NCI-H1417 (cell line): ENCODE data around the gene EML2.
"Not testable (repeated sequence)": the region's sequence is repeated elsewhere in the genome, so short reads cannot be mapped to it uniquely, and the experiment has no call there.

Experiments used
- DNase-seq, 3 experiments: peaks; one replicate each; lab custom pipeline; 2025; lab: John Stamatoyannopoulos, UW

EML2 gene

GRCh38 chr19:45638930-45639729 lies at the start of gene EML2:
EML2 (minus strand) TSS chr19:45639397; CDS start chr19:45639376, 21 bp downstream.
- peak; percentile 11 to 29 (median 21) for DNase-seq

DNA sequence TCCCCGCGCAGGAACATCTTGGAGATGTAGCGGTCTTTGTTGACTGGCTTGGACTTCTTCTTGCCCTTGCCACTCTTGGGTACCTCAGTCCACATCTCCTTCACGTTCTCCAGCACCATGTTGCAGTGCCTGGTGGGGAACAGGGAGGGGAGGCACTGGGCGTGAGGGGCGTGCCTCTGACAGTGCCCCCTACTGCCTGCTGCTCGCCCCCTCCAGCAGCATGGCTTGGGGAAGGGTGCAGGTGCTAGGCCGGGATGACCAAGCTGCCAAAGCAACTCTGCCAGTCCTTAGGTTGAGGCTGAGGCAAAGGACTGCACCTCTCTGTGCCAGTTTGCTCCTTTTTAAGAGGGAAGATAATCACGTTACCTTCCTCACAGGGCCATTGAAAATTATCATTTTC lies 48.4 kb upstream of the EML2 start:
- peak in 1 of 3 experiments; percentile 22 for DNase-seq

DNA sequence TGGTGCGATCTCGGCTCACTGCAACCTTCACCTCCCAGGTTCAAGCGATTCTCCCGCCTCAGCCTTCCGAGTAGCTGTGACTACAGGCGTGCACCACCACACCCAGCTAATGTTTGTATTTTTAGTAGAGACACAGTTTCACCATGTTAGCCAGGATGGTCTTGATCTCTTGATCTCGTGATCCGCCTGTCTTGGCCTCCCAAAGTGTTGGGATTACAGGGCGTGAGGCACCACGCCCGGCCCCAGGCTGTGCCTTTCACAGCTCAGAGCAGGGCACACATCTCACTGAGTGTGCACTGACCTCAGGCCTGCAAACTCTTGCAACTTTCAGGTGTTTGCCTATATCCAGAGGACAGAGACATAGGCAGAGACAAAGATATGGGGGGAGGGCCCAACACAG lies 45.8 kb upstream of the EML2 start:
- DNase-seq: not testable (repeated sequence)

- no peak for DNase-seq
These were observed 43.7 kb upstream of the EML2 start for GRCh38 chr19:45682908-45683307.

DNA sequence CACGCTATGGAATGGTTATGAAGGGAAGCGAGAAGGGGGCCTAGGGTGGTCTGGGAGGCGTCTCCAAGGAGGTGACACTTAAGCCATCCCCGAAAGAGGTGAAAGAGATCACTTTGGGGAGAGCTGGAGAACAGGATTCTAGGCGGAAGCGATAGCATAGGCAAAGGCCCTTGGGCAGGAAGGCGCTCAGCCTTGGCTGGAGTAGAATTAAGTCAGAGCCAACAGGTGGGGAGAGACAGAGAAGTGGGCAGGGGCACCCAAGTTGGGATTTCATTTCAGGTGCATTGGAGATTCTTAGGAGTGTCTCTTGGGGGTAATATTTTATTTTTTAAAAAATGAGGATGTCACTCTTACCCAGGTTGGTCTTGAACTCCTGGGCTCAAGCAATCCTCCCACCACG lies 42.9 kb upstream of the EML2 start:
- no peak for DNase-seq

GRCh38 chr19:45681391-45682015 lies 42.3 kb upstream of the EML2 start:
- DNase-seq: peak; percentile 78 to 86 (median 82)

- peak in 2 of 3 experiments; percentile 50 to 97 for DNase-seq
These were observed 38.4 kb upstream of the EML2 start for GRCh38 chr19:45677351-45678230.

DNA sequence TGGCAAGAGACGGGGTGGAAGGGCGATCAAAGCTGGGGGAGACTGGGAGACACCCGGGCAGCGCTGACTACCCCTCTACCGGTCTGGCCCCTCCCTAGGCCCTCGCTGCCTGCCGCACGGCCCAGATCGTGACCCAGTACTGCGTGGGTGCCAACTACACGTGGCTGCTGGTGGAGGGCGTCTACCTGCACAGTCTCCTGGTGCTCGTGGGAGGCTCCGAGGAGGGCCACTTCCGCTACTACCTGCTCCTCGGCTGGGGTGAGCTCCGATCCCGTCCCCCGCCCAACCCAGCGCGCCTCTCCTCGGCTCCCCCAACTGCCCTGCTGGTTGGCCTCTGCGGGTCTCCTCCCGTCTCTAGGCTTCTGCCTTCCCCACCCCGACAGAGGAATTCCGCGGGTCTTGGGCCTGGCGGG lies 37.7 kb upstream of the EML2 start:
- no peak for DNase-seq

GRCh38 chr19:45674946-45675345 lies 35.7 kb upstream of the EML2 start:
- peak; percentile 6 to 67 (median 29) for DNase-seq

DNA sequence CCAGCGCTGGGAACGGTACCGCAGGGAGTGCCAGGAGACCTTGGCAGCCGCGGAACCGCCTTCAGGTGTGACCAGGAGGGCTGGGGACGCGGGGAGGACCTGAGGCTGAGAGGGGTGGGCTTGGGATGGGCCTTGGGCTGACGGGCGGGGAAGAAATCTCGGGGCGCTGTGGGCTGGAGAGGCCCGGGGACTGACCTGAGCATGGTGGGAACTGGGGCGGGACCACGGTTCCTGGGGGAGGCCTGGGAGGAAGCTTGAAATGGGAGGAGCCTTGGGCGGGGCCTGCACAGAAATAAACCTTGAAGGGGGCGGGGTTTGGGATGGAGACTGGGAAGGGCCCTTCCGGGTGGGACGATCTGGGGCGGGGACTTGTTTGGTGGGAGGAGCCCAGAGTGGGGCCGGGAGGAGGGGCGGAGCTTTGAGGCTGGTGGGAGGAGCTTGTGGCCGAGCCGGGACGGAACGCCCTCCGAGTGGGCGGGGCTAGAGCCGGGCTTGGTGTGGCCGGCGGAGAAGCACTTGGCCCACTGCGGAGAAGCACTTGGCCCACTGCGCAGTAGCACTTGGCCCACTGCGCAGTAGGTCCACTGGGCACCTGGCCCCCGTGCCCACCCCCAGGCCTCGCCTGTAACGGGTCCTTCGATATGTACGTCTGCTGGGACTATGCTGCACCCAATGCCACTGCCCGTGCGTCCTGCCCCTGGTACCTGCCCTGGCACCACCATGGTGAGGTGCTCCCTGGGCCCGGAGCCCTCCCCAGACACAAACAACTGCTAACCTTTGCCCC lies 31.7 kb upstream of the EML2 start:
- peak; percentile 47 to 91 (median 72) for DNase-seq

DNA sequence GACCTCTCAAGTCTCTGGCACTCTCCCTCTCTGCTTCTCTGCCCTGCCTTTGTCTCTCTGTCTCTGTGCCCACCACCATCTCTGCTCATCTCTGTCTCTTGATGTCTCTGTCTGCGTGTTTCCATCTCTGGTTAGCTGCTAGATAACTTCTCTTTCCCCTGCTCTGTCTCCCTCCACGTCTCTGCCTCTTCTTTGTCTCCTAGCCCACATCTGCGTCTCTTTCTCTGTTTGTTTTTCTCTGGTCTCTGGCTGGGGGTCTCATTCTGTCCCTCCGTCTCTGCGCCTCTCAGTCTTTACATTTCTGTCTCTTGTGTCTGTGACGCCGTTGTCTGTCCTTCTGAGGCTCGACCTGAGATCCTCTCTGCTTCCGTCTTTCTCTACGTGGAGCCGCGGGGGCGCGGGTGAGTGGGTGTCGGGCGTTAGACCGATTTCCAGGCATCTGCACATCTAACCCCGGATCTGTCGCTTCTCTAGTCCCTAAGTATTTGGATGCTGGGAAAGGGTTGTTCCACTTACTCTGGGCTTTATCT lies 29.2 kb upstream of the EML2 start:
- no peak for DNase-seq

- DNase-seq: peak; percentile 26 to 47 (median 28)
These were observed 28.6 kb upstream of the EML2 start, which contains the start of gene GIPR for GRCh38 chr19:45667620-45668341. GIPR (plus strand) TSS chr19:45668221; CDS start chr19:45669521, 1,300 bp downstream.

DNA sequence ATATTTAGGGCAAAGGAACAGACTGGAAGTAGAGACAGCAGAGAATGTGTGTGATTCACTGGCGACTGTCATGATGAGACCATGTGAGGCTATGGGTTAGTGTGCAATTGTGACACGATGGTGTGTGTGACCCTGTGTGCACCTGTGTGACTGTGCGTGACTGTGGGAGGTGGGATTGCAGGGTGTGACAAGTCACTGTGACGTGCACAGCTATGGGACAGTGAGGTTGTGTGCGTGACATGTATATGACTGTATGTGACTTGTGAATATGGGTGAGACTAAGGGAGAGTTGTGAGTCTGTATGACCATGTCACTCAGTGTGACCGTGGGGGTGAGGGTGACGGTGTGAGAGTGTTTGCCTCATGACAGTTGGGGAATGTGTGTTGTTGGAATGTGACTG lies 25.4 kb upstream of the EML2 start:
- DNase-seq: no peak

DNA sequence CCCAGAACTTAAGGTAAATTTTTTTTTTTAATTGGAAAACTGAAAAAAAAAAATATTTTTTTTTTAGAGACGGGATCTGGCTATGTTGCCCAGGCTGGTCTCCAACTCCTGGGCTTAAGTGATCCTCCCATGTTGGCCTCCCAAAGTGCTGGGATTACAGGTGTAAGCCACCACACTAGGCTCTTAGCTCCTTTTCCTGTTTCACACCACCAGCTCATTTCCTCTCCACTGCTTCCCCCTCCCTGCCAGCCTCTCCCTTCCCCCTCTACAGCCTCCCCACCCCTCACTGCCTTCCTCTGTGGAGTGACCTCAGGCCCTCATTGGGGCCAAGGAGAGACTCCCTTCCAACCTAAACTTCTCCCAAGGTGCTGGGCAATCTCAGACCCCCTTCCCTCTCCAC lies 24.6 kb upstream of the EML2 start:
- DNase-seq: no peak

- DNase-seq: no peak
These were observed 21.4 kb upstream of the EML2 start for GRCh38 chr19:45660636-45661035.

DNA sequence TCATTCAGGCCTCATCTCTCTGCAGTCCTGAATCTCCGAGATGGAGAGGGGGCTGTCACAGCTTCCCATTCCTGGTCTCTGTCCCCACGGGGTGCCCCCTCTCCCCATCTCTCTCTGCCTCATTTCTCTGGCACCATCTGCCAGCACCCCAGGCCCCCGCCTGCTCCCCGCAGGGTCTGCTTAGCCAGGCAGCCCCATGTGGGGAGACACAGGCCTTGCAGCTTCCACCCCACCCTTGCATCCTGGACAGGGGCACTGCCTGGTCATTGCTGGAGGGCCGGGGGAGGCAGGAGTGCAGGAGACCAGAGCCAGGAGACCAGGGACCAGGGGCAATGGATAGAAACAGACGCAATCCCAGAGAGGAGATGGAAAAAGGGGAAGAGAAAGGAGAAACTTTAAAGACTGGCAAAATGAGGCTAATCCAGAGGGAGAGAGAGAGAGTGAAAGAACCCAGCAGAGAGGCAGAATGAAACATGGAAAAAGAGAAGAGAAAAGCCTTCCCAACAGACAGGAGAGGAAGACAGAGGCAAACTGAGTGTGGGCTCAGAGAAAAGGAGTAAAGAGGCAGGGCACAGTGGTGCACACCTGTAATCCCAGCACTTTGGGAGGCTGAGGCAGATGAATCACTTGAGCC lies 20.0 kb upstream of the EML2 start:
- DNase-seq: no peak

DNA sequence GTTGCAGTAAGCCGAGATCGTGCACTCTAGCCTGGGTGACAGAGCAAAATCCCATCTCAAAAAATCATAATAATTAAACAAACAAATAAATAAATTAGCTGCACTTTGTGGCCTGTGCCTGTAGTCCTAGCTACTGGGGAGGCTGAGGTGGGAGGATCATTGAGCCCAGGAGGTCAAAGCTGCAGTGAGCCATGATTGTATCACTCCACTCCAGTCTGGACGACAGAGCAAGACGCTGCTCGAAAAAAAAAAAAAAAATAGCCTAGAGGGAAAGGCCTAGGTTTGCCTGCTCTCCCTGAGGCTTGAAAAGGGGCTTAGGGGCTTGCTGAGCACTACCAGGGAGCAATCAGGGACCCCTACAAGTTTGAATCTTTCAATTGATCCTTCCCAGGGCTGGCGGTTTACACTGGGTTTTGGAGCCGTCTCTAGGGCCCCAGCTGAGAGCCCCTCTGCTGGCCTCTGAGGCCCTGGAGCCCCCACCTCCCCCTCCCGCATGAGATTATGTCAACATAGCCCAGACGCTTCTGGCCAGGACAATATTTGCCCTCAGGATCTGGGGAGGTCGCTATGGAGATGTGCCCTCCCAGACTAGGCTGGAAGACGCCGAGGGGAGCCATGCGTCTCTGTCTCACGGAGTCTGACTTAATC lies 18.4 kb upstream of the EML2 start:
- peak in 2 of 3 experiments; percentile 77 to 87 for DNase-seq

DNA sequence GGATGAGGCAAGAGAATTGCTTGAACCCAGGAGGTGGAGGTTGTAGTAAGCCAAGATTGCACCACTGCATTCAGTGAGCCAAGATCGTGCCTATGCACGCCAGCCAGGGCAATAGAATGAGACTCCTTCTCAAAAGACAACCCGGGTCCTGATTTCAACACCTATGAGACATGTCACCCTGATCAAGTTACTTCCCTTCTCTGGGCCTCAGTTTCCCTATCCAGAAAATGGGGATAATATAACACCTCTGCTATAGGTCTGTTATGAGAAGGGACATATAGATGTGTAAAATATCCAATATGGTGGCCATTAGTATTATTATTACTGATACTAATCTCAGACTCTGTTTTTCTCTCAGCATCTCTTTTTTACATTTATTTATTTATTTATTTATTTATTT lies 15.9 kb upstream of the EML2 start:
- DNase-seq: no peak

DNA sequence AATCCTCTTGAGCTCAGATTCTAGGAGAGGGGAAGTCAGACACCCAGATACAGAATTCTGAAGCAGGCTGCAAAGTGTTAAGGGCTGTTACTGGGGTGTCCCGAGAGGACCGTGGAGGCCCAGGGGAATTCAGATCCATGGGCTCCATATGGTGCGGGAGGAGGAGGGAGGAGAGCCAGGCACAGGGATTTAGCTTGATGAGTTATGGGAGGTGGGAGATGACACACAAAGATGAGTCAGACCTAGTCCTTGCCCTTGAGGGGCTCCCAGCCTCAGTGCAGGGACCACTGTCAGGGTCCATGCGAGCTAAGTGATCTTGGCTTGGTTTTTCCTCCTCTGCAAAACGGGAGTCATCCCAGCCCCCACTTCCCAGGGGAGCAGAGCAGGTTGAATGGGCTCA lies 14.4 kb upstream of the EML2 start:
- no peak for DNase-seq

DNA sequence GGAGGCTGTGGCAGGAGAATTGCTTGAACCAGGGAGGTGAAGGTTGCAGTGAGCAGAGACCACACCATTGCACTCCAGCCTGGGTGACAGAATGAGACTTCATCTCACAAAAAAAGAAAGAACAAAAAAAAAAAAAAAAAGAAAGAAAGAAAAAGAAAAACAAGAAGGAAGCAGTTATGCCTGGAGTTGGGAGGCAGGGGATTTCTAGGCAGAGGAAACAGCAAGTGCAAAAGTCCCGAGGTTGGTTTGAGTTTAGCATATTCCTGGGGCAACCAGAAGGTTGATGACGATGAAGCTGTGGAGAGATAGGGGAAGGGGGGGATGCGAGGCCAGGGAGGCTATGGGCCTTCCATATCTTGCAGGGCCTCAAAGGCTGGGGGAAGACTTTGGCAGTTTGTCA lies 11.5 kb upstream of the EML2 start:
- DNase-seq: no peak
